ENCODE measurements around the gene ABCA10. TPM values are rescaled to one million over a fixed set of nuclear protein-coding genes. Genes with fewer than 3 reads are reported as not detected.

ABCA10 gene
- total RNA-seq, 4 donors from 2014 or later = 11.1 to 32.8 (median 21.7) TPM

DNA sequence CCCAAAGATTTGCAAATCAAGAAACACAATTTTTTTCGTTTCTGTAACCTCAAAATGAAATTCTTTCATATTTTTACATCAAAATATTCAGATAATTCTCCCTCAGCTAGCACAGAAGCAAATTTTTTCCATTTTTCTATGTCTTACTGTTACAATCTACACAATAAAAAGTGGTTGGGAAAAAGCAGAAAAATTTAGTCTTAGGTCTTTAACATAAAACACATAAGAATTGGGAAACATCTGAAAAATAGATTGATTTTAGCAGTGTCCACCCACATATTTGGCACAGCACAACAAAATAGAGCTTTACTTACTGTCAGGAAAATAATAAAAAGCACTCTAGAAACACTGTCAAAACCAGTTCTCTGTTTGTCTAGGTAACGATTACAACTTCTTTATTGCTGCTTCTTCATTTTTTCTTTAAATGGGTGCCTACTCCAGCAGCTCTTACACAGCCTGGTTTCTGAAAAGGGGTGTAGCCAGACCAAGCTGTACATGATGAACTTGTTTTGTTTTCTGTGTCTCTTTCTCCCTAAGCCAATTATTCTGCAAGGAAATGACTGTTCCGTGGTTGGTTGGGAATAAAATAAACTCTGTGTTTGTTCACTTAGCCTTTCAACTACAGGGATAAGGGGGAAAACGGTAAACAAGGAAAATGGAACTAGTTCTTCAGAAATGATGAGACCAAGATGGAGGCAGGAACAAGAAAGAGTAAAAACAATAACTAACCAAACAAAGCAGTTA is 87.0 kb downstream of the ABCA10 start, which contains the start of gene ABCA6:
Gene ABCA6 (minus strand): TSS at position 465 of the 744 bp plus-strand sequence. CDS start 1,192 bp downstream, outside the sequence.
- H3K36me3 ChIP-seq = no peaks in the 10 kb centered on the region

DNA sequence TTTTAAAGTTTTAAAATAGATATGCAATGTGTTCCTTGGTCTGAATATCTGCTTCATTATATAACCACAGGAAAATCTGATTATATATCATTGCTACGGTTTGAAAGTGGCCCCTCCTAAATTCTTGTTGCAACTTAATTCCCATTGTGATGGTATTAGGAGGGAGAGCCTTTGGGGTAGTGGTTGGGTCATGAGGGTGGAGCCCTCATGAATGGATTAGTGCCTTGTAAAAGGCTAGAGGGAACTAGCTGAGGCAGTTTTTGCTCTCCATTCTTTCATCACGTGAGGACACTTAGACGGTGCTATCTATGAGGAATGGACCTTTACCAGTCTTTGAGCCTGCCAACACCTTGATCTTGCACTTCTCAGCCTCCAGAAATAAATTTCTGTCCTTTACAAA is 94.5 kb downstream of the ABCA10 start:
- H3K36me3 ChIP-seq = no peaks in the 10 kb centered on the region
- H3K9me3 ChIP-seq = no peaks in the 10 kb centered on the region
- H3K4me1 ChIP-seq = no peaks in the 10 kb centered on the region
- H3K27ac ChIP-seq = no peak overlapping the region
- H3K4me3 ChIP-seq = no peak overlapping the region
- no peaks in the 10 kb centered on the region for H3K27me3 ChIP-seq
- no peak for DNase-seq
- intact Hi-C loops (cut with DNase I; ENCODE audit: low total_unique reads) = no loop called here
- no peak for TF ChIP-seq POLR2A (IDR thresholded peaks at IDR 0.05)

More for the DNA sequence above, 87.0 kb downstream of the ABCA10 start, which contains the start of gene ABCA6:
- peak in 1 of 2 donors; percentile 16 for DNase-seq
- TF ChIP-seq, protein P1, sequence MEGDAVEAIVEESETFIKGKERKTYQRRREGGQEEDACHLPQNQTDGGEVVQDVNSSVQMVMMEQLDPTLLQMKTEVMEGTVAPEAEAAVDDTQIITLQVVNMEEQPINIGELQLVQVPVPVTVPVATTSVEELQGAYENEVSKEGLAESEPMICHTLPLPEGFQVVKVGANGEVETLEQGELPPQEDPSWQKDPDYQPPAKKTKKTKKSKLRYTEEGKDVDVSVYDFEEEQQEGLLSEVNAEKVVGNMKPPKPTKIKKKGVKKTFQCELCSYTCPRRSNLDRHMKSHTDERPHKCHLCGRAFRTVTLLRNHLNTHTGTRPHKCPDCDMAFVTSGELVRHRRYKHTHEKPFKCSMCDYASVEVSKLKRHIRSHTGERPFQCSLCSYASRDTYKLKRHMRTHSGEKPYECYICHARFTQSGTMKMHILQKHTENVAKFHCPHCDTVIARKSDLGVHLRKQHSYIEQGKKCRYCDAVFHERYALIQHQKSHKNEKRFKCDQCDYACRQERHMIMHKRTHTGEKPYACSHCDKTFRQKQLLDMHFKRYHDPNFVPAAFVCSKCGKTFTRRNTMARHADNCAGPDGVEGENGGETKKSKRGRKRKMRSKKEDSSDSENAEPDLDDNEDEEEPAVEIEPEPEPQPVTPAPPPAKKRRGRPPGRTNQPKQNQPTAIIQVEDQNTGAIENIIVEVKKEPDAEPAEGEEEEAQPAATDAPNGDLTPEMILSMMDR (IDR thresholded peaks at IDR 0.05) = no peak
- TF ChIP-seq POLR2A (IDR thresholded peaks at IDR 0.05) = no peak
- H3K4me1 ChIP-seq = no peaks in the 10 kb centered on the region
- no peaks in the 10 kb centered on the region for H3K27me3 ChIP-seq
- intact Hi-C loops (cut with DNase I; ENCODE audit: low total_unique reads) = no loop called here
- peak within 1 kb of the TSS; percentile 49 to 71 for H3K27ac ChIP-seq
- no peaks in the 10 kb centered on the region for H3K9me3 ChIP-seq
- H3K4me3 ChIP-seq = peak within 1 kb of the TSS; percentile 8 to 35

GRCh38 chr17:69130627-69131296 is 97.9 kb downstream of the ABCA10 start:
- Histone ChIP-seq H3K27me3 (no peaks in the 10 kb centered on the region), H3K9me3 (no peaks in the 10 kb centered on the region), H3K36me3 (no peaks in the 10 kb centered on the region), H3K4me3 (no peak overlapping the region), H3K27ac (no peak overlapping the region), H3K4me1 (no peaks in the 10 kb centered on the region)
- intact Hi-C loops (cut with DNase I; ENCODE audit: low total_unique reads) = no loop called here
- no peak for DNase-seq
- TF ChIP-seq, protein P1 (IDR thresholded peaks at IDR 0.05) = no peak
- TF ChIP-seq POLR2A (IDR thresholded peaks at IDR 0.05) = no peak

DNA sequence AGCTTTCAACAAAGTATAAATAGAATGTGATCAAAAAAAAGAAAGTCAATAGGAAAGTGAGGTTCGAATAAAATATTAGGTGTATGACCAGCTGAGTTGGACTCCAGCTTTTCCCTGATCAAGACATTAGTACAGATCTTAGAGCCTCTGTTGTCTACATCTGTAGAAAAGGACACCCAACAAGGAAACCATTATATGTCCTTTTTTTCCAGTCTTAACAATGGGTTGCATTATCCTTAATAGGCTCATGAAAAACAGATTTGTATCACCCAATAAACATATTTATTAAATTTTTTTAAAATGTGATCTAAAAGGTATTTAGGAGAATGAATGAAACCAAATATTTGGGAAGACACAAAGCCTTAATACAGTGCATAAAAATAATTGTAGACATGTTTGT is 105.0 kb downstream of the ABCA10 start:
- H3K27ac ChIP-seq = no peak overlapping the region
- H3K4me1 ChIP-seq = no peaks in the 10 kb centered on the region
- no peak for DNase-seq
- H3K9me3 ChIP-seq = no peaks in the 10 kb centered on the region
- no peaks in the 10 kb centered on the region for H3K36me3 ChIP-seq
- TF ChIP-seq, protein P1 (IDR thresholded peaks at IDR 0.05) = no peak
- no peak for TF ChIP-seq POLR2A (IDR thresholded peaks at IDR 0.05)
- H3K4me3 ChIP-seq = no peak overlapping the region
- intact Hi-C loops (cut with DNase I; ENCODE audit: low total_unique reads) = no loop called here
- no peaks in the 10 kb centered on the region for H3K27me3 ChIP-seq

DNA sequence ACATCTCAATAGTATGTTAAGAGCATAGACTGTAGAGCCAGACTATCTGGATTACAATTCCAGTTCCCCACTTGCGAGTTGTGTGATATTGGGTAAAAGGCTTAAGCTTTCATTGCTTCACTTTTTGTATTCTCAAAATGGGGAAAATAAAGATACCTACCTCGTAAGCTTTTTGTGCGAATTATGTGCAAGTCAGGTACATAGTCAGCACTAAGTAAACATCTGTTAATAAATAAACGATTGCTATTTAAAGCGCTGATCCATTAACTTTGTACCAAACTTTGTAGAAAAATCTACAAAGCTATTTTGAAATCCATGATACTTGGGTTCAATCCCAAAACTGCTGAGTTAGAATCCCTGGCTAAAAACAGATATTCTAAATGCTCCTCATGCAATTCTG is 106.6 kb downstream of the ABCA10 start:
- DNase-seq = no peak
- intact Hi-C loops (cut with DNase I; ENCODE audit: low total_unique reads) = no loop called here
- H3K4me1 ChIP-seq = no peaks in the 10 kb centered on the region
- no peaks in the 10 kb centered on the region for H3K9me3 ChIP-seq
- TF ChIP-seq, protein P1 (IDR thresholded peaks at IDR 0.05) = no peak
- TF ChIP-seq POLR2A (IDR thresholded peaks at IDR 0.05) = no peak
- H3K36me3 ChIP-seq = no peaks in the 10 kb centered on the region
- no peaks in the 10 kb centered on the region for H3K27me3 ChIP-seq
- H3K27ac ChIP-seq = no peak overlapping the region
- H3K4me3 ChIP-seq = no peak overlapping the region
